GM10266 (cell line): Measurements from ENCODE around the gene STIMATE.

Source experiments
- DNase-seq: peaks from one replicate; pipeline ENCODE4 v3.0.0; 2012; ENCODE audit errors: extremely low spot score
- CTCF ChIP-seq: IDR thresholded peaks from 2 replicates; pipeline ENCODE4 v1.5.1; 2012; ENCODE audit warnings: mild to moderate bottlenecking, low read depth; ENCODE audit not compliant: control insufficient read depth, insufficient read depth; ENCODE audit errors: missing control alignments

Gene STIMATE

GRCh38 chr3:52838561-52839267 lies 58.6 kb downstream of the STIMATE start:
- TF ChIP-seq CTCF: no peak
- no peak for DNase-seq

- DNase-seq: no peak
- TF ChIP-seq CTCF: no peak
These were observed 60.4 kb downstream of the STIMATE start for GRCh38 chr3:52836986-52837385.

GRCh38 chr3:52836471-52836845 lies 60.9 kb downstream of the STIMATE start:
- no peak for DNase-seq

DNA sequence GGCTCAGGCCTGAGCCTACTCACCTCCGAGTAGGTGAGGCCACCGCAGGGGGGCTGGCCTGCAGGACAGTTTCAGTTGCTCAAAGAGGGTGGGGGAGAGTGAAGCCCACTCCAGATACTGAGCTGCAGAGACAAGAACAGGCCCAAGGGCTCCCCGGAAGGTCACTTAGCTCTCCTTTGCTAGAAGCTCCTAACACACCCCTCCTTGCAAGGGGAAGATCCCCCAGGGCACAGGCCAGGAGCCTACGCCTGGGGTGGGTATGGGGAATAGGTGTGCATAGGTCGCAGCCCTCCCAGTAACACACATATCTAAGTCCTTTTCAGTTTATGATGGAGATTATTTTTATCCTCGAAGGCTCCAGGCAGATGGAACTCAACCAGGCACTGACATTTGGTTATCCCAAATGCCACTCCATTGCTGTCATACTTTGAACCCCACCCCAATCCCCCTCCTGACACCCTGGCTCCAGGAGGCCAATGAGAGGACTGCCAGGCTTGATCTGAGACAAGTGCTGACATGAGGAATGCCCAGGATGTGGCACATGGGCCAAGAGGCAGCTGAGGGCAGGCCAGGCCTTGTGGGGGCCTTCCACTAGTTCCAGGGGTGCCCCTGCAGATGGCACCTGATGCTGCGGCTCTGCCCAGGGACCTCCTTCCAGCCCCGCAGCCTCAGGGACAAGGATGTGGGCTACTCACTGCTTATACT lies 61.4 kb downstream of the STIMATE start:
- TF ChIP-seq CTCF: no peak
- DNase-seq: no peak

More at GRCh38 chr3:52836471-52836845, 60.9 kb downstream of the STIMATE start:
- no peak for TF ChIP-seq CTCF

- no peak for DNase-seq
These were observed 62.4 kb downstream of the STIMATE start, which contains the start of gene MUSTN1 for GRCh38 chr3:52834871-52835501. MUSTN1 (minus strand) TSS chr3:52835019; CDS start chr3:52834948, 71 bp downstream.

DNA sequence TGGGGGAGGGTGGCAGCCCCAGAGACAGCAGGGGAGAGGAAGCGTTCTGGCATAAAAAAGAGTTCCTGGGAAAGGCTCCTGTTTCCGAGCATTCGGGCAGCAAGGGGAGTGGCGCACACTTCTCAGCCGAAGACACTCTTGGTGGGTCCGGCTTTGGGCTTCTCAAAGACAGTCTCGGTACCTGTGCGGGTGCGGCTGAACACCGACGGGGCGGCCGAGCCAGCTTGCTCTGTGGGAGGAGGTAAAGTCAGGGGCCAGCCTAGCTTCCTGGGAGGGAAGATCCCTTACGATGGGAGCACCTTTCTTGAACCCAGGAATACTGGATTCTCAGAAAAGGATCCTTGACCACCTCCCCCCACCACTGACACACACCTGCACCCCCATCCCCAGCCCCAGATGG lies 64.1 kb downstream of the STIMATE start:
- TF ChIP-seq CTCF: no peak
- DNase-seq: no peak

More at GRCh38 chr3:52834871-52835501, 62.4 kb downstream of the STIMATE start, which contains the start of gene MUSTN1:
- no peak for TF ChIP-seq CTCF
